ENCODE results near the gene ARL16.

The ARL16 gene

DNA sequence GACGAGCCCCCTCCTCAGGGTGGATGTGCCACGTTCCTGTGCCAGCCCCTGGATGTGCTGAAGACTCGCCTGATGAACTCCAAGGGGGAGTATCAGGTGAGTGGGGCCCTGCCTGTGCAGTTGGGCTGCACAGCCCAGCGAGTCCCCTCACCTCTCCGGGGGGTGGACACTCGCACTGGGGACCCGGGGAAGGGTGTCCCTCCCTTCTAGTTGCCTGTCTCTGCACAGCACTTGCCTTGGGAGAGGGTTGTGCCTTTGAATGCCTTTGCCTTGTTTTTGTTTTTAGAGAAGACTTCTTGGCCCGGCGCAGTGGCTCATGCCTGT, 34.1 kb upstream of the ARL16 start:
- Histone ChIP-seq H3K27me3 (ENCODE audit: control insufficient read depth, insufficient read depth, low read length, poor library complexity, severe bottlenecking) (no peaks in the 10 kb centered on the region), H3K36me3 (ENCODE audit: control insufficient read depth, insufficient read depth, low read length) (no peaks in the 10 kb centered on the region), H3K4me3 (ENCODE audit: insufficient read depth, low read depth, low read length) (no peak overlapping the region), H3K9me3 (ENCODE audit: control insufficient read depth, low read length) (no peaks in the 10 kb centered on the region), H3K27ac (ENCODE audit: insufficient read depth, low read depth, low read length, poor library complexity, severe bottlenecking) (no peak overlapping the region), H3K4me1 (ENCODE audit: control insufficient read depth, insufficient read depth, low read length) (peaks cover 25% of the 10 kb centered on the region)
- WGBS, 2 experiments, result 95 to 96% methylated on average over 9 of the region's 9 CpGs

DNA sequence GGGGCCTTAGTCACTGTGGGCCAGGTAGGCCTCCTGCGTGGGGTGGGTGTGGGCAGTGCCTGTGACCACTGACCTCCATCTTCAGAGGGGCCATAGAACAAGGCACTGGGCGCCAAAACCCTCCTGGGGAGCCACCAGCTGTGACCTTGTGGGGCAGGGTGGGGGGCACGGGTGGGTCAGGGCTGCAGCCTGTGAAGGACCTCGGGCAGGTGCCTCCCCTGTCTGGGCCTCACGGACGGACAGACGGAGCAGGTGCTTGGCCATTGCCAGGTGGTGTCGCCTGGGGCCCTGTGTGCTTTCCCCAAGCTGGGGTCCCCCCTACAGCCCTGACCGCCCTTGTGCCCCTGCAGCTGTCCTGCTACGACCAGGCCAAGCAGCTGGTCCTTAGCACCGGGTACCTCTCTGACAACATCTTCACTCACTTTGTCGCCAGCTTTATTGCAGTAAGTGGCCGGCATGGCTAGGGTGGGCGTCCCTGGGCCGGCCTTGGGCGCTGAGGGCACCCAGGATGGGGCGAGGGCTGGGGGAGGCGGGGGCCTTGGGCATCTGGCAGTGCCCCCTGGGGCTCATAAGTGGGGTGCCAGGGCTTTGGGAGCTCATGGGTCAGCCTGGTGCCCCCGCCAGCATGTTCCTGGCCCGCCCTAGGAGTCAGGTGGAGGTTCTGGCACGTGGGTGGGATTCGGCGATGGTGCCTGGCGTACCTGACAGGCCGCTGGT, 33.6 kb upstream of the ARL16 start:
- 96% methylated on average over 25 of the region's 25 CpGs for WGBS, 2 experiments
- H3K27ac ChIP-seq (ENCODE audit: insufficient read depth, low read depth, low read length, poor library complexity, severe bottlenecking), result no peak overlapping the region

DNA sequence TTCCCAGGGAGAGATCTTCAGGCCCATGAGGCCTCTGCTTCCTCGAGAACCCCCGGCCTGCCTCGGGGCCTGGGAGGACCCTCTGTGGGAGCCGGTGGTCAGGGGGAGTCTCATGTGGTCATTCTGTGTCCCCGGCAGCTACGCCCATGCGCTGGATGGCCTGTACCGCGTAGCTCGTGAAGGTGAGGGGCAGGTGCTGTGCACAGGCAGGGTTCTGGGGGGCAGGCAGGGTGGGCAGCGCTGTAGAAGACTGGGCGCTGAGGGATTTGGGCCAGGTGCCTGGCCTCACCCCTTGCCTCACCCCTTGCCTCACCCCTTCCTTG, 33.0 kb upstream of the ARL16 start:
- H3K4me1 ChIP-seq (ENCODE audit: control insufficient read depth, insufficient read depth, low read length), result peaks cover 26% of the 10 kb centered on the region
- no peak overlapping the region for H3K27ac ChIP-seq (ENCODE audit: insufficient read depth, low read depth, low read length, poor library complexity, severe bottlenecking)
- H3K36me3 ChIP-seq (ENCODE audit: control insufficient read depth, insufficient read depth, low read length), result no peaks in the 10 kb centered on the region
- H3K9me3 ChIP-seq (ENCODE audit: control insufficient read depth, low read length), result no peaks in the 10 kb centered on the region
- 97% methylated on average over 12 of the region's 12 CpGs for WGBS, 2 experiments
- H3K27me3 ChIP-seq (ENCODE audit: control insufficient read depth, insufficient read depth, low read length, poor library complexity, severe bottlenecking), result peaks cover 4% of the 10 kb centered on the region
- H3K4me3 ChIP-seq (ENCODE audit: insufficient read depth, low read depth, low read length), result no peak overlapping the region

More for the DNA sequence above, 33.6 kb upstream of the ARL16 start:
- Histone ChIP-seq H3K9me3 (ENCODE audit: control insufficient read depth, low read length) (no peaks in the 10 kb centered on the region), H3K4me1 (ENCODE audit: control insufficient read depth, insufficient read depth, low read length) (peaks cover 26% of the 10 kb centered on the region), H3K36me3 (ENCODE audit: control insufficient read depth, insufficient read depth, low read length) (no peaks in the 10 kb centered on the region), H3K27me3 (ENCODE audit: control insufficient read depth, insufficient read depth, low read length, poor library complexity, severe bottlenecking) (no peaks in the 10 kb centered on the region), H3K4me3 (ENCODE audit: insufficient read depth, low read depth, low read length) (no peak overlapping the region)

DNA sequence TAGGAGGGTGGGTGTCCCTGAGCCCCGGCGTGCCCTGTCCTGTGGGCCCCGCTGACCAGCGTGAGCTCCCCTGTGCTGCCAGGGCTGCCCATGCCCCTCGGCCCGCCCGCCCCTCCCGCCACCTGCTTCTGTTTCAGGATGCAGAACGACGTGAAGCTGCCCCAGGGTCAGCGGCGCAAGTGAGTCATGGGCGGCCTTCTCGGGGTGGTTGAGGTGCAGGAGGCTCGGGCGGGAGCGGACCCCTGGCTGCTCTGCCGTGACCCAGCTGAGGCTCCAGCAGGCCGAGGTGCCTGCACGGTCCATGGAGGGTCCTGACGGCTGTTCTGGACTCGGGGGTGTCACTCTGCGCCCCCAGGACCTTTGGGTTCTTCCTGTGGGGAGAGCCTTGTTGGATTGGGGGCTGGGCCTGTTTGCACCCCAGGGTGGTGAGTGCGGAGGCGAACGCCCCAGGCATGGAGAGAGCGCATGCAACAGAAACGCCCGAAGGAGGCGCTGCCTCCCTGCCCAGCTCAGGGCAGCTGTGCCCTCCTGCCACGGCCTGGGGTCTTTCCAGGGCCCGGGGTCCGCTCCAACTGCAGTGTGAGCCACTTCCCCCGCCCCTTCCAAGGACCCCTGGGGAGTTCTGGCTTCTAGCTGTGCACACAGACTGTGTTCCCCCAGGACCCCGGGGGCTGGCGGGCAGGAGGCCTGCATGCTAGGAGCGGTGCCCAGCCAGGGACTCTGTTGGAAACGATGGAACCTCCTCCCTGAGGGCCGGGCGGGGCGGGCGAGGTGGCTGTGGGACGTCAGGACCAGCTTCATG, 32.5 kb upstream of the ARL16 start:
- Histone ChIP-seq H3K27ac (ENCODE audit: insufficient read depth, low read depth, low read length, poor library complexity, severe bottlenecking) (no peak overlapping the region), H3K27me3 (ENCODE audit: control insufficient read depth, insufficient read depth, low read length, poor library complexity, severe bottlenecking) (peaks cover 9% of the 10 kb centered on the region), H3K4me3 (ENCODE audit: insufficient read depth, low read depth, low read length) (no peak overlapping the region), H3K9me3 (ENCODE audit: control insufficient read depth, low read length) (no peaks in the 10 kb centered on the region), H3K4me1 (ENCODE audit: control insufficient read depth, insufficient read depth, low read length) (peaks cover 31% of the 10 kb centered on the region), H3K36me3 (ENCODE audit: control insufficient read depth, insufficient read depth, low read length) (no peaks in the 10 kb centered on the region)
- 95% methylated on average over 43 of the region's 43 CpGs for WGBS, 2 experiments

DNA sequence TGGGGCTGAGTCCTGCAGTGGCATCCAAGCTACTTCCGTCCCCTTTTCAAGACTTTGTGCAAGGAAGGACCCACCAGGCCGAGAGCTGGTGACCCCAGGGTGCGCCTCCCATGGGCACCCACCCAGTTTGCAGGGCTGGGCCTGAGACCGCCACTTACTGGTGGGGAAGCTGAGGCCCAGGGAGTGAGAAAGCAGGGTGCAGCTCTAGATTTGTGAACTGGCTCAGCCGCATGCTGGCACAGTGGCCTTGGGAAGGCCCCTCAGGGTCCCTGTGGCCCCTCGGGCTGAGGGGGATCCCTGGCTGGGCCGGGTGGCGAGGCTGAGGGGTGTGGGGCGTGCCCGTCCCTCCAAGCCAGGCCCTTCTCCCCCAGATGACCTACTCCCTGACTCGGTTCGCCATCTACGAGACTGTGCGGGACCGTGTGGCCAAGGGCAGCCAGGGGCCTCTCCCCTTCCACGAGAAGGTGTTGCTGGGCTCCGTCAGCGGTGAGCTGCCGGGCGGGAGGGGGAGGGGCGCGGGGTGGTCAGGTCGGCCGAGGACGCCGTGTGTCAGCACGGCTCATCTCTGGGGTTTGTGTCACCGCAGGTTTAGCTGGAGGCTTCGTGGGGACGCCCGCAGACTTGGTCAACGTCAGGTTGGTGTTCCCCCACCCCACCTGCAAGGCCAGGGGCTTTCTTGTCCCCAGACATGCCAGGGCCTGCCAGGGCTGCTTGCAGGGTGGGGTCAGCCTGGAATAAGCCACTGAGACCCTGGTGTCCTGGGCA, 31.7 kb upstream of the ARL16 start:
- Histone ChIP-seq H3K27me3 (ENCODE audit: control insufficient read depth, insufficient read depth, low read length, poor library complexity, severe bottlenecking) (peaks cover 17% of the 10 kb centered on the region), H3K4me3 (ENCODE audit: insufficient read depth, low read depth, low read length) (no peak overlapping the region), H3K4me1 (ENCODE audit: control insufficient read depth, insufficient read depth, low read length) (peaks cover 34% of the 10 kb centered on the region), H3K27ac (ENCODE audit: insufficient read depth, low read depth, low read length, poor library complexity, severe bottlenecking) (no peak overlapping the region), H3K9me3 (ENCODE audit: control insufficient read depth, low read length) (no peaks in the 10 kb centered on the region), H3K36me3 (ENCODE audit: control insufficient read depth, insufficient read depth, low read length) (no peaks in the 10 kb centered on the region)
- WGBS, 2 experiments, result 89 to 90% methylated on average over 32 of the region's 32 CpGs

DNA sequence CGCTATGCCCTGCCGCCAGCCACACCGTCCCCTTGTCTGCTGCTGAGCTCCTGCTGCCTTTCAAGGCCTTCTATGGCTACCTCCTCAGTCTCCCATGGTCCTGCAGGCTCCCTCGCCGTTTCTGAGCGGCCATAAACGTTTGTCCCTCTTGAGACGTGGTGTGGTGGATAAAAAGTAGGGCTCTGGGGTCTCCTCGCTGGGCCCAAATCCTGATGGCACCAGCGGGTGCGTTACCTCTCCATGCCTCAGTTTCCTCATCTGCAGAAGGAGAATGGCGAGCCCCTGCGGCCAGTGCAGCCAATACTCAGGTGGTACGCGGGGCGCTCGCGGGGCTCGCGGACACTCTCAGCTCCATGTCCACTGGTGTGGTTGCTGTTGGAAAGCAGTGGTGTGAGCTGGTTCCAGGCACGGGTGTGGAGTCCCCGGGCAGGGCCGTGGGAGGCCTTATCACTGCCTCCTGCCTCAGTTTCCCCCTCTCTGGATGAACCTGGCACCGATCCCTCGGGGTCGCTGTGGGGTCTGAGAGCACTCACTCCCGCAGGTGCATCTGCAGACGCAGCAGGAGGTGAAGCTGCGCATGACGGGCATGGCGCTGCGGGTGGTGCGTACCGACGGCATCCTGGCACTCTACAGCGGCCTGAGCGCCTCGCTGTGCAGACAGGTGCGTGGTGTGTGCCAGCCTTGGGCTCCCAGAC, 31.0 kb upstream of the ARL16 start:
- no peak overlapping the region for H3K4me3 ChIP-seq (ENCODE audit: insufficient read depth, low read depth, low read length)

DNA sequence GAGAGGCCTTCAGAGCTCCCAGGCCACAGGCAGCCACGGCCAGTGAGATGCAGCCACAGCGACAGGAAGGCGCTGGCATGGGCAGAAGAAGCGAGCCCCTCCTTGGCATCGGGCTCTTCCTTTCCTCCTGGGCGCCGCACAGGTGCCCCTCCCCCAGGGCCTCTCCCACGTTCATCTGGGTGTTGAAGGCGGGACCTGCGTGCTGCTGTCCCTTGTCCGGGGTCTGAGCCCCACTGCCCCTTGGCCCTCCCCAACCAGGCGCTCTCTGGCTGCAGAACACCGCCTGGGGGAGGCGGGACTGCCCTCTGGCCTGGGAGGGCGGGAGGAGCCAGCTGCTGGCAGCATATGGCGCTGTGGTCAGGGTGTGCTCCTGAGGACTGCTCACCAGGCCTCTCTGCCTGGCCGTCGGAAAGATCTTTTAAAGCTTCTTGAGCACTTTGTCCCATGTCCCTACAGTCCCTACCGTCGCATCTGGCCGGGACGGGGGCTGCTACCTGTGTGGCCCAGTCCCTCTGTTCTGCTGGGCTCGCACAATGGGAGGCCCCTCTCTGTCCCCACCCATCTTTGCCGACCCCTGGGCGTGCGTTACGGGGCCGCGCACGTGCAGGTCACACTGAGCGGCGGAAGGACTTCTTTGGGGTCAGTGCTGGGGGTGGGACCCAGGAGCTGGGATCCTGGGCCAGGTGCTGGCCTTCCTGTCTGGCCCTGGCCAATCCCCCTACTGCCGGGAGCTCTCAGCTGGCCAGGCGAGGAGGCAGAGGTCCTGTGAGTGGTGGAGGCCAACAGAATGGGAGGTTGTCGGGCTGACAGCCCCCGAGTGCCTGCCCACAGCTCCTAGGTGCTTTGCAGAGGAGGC, 30.2 kb upstream of the ARL16 start:
- peak overlapping the region; percentile 67 for H3K4me3 ChIP-seq (ENCODE audit: insufficient read depth, low read depth, low read length)

More for the DNA sequence above, 31.0 kb upstream of the ARL16 start:
- WGBS, 2 experiments, result 95 to 96% methylated on average over 39 of the region's 39 CpGs
- Histone ChIP-seq H3K36me3 (ENCODE audit: control insufficient read depth, insufficient read depth, low read length) (no peaks in the 10 kb centered on the region), H3K27me3 (ENCODE audit: control insufficient read depth, insufficient read depth, low read length, poor library complexity, severe bottlenecking) (peaks cover 23% of the 10 kb centered on the region), H3K4me1 (ENCODE audit: control insufficient read depth, insufficient read depth, low read length) (peaks cover 37% of the 10 kb centered on the region), H3K27ac (ENCODE audit: insufficient read depth, low read depth, low read length, poor library complexity, severe bottlenecking) (no peak overlapping the region), H3K9me3 (ENCODE audit: control insufficient read depth, low read length) (no peaks in the 10 kb centered on the region)

DNA sequence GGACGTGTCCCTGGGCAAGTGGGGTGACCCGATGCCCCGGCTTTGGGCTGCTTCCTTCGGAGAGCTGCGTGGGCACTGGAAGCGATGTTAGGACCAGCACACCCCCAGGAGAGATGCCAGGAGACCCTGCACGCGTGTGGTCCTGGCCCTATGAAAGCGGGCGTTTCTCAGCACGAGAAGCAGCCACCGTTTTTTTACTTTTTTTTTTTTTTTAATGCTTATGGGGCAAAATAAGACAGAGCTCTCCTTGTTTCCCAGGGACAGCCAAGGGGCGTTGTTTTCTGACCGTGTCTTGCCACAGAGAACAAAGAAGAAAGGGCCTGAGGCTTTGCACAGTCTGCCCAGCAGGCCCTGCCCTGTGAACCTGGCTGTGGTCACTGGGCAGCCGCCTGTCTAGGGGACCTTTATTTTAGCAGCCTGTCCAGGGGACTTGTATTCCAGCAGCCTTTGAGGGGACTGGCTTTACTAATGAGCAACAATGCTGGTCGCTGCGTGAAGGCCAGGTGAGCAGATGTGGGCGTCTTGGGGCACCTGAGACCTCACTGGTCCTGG, 29.5 kb upstream of the ARL16 start:
- Histone ChIP-seq H3K9me3 (ENCODE audit: control insufficient read depth, low read length) (no peaks in the 10 kb centered on the region), H3K36me3 (ENCODE audit: control insufficient read depth, insufficient read depth, low read length) (no peaks in the 10 kb centered on the region), H3K27me3 (ENCODE audit: control insufficient read depth, insufficient read depth, low read length, poor library complexity, severe bottlenecking) (peaks cover 23% of the 10 kb centered on the region), H3K4me1 (ENCODE audit: control insufficient read depth, insufficient read depth, low read length) (peaks cover 37% of the 10 kb centered on the region), H3K27ac (ENCODE audit: insufficient read depth, low read depth, low read length, poor library complexity, severe bottlenecking) (no peak overlapping the region), H3K4me3 (ENCODE audit: insufficient read depth, low read depth, low read length) (peak overlapping the region; percentile 67)
- WGBS, 2 experiments, result 59% methylated on average over 18 of the region's 18 CpGs

More for the DNA sequence above, 30.2 kb upstream of the ARL16 start:
- WGBS, 2 experiments, result 72 to 73% methylated on average over 36 of the region's 36 CpGs
- Histone ChIP-seq H3K9me3 (ENCODE audit: control insufficient read depth, low read length) (no peaks in the 10 kb centered on the region), H3K27me3 (ENCODE audit: control insufficient read depth, insufficient read depth, low read length, poor library complexity, severe bottlenecking) (peaks cover 23% of the 10 kb centered on the region), H3K27ac (ENCODE audit: insufficient read depth, low read depth, low read length, poor library complexity, severe bottlenecking) (no peak overlapping the region), H3K4me1 (ENCODE audit: control insufficient read depth, insufficient read depth, low read length) (peaks cover 37% of the 10 kb centered on the region), H3K36me3 (ENCODE audit: control insufficient read depth, insufficient read depth, low read length) (no peaks in the 10 kb centered on the region)

DNA sequence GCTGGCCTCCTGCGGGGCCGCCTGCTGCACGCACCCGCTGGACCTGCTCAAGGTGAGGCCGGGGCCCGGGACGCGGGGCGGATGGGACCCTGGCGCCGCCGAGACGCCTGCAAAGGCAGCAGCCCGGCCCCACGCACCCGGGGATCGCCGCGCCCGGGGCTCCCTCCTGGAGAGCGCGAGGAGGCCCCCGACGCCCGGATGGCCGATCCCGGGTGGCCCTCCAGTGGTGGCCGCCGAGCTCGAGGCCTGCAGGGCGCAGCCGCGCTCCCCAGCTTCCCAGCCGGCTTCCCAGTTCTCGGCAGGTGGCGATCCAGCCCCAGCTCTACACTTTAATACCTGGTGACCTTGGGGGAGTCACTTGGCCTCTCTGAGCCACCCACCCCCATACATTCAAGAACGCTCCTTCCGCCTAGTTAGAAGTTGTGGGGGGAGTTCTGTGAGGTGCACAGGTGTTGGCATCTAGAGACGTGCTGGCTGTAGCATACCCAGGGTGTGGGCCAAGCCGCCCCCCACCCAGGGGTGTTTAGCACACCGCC, 28.9 kb upstream of the ARL16 start:
- H3K36me3 ChIP-seq (ENCODE audit: control insufficient read depth, insufficient read depth, low read length), result peaks cover 3% of the 10 kb centered on the region
- H3K27ac ChIP-seq (ENCODE audit: insufficient read depth, low read depth, low read length, poor library complexity, severe bottlenecking), result no peak overlapping the region
- peak overlapping the region; percentile 67 for H3K4me3 ChIP-seq (ENCODE audit: insufficient read depth, low read depth, low read length)
- H3K27me3 ChIP-seq (ENCODE audit: control insufficient read depth, insufficient read depth, low read length, poor library complexity, severe bottlenecking), result peaks cover 23% of the 10 kb centered on the region
- H3K9me3 ChIP-seq (ENCODE audit: control insufficient read depth, low read length), result no peaks in the 10 kb centered on the region
- H3K4me1 ChIP-seq (ENCODE audit: control insufficient read depth, insufficient read depth, low read length), result peaks cover 37% of the 10 kb centered on the region
- 4 to 5% methylated on average over 41 of the region's 41 CpGs for WGBS, 2 experiments

All from ectodermal cell (in vitro differentiated cells).